HG02798 (cell line): ENCODE data around the gene UBE2E1.

ENCODE experiments used
- ATAC-seq: cut with Tn5 transposase; IDR thresholded peaks from one replicate; pipeline ENCODE4 v1.9.1; 2021; ENCODE audit warnings: mild to moderate bottlenecking; ENCODE audit not compliant: unreplicated experiment, poor library complexity

UBE2E1 gene

GRCh38 chr3:23805633-23806533 is at the start of gene UBE2E1:
Gene UBE2E1, plus strand, starts transcription at chr3:23805955. Its CDS starts 1,315 bp downstream, at chr3:23807270.
- ATAC-seq = peak; percentile 72

DNA sequence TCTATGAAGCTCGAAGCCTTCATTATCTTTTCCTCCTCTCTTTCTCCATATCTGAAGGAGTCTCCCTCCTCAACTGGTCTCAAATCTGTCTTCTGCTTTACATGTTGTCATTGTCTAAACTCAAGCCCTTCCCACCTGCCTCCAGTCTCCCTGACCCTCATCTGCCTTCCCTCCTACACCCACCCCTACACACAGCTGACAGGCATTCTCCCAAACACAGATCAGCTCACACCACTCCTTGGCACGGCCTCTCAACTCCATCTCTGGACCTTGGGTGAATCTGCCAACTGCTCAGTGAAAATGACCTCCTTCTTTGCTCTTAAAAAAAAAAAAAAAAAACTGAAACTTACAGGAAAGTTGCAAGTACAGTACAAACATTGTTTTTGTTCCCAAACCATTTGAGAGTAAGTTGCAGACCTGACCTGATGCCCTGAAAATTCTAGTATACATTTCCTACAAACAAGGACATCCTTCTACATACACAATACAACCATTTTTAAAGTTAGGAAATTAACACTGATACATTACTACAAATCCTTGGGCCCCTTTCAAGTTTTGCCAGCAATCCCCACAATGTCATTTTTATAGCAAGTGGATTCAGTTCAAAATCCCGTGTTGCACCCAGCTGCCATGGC is 49.4 kb upstream of the UBE2E1 start:
- ATAC-seq = no peak

GRCh38 chr3:23758253-23758838 is 47.4 kb upstream of the UBE2E1 start:
- no peak for ATAC-seq

DNA sequence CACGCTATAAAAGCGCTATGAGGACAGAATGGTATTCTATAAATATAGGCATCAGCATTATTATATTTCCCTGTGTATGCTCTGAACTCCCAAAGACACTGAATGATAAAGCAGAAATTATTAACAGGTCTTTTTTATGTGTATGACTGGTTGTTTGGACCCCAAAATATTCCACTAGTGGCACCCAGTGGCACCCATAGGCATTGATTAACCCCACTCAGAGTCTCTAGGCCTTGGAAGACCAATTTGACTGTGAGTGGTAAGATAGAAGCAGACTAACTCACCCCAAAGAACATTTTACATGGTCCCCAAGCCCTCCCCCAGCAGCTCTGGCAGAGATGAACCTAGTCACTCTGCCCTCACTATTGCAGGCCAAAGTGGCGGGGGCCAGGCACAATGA is 45.4 kb upstream of the UBE2E1 start:
- ATAC-seq = peak; percentile 5

- ATAC-seq = peak; percentile 55
Observed at GRCh38 chr3:23760871-23761373, 44.8 kb upstream of the UBE2E1 start.

- peak; percentile 40 for ATAC-seq
Observed at GRCh38 chr3:23761440-23761896, 44.3 kb upstream of the UBE2E1 start.

DNA sequence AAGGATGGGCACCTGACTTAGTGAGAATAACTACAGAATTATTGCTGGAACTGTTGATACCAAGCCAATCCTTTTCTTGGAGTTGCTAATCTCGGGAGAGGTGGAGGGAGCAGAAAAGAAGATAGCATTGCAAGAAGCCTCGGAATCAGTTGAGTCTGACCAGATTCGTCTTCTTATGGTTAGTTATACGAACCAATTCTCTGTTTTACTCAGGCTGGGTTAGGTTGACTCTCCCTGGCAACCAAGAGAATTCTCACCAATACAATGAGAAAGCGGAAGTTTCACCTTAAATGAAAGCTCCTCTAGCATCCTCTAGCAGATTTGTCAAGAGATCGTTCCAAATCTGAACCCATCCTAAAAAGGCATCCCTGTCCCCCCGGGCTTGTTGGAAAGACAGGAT is 43.5 kb upstream of the UBE2E1 start:
- ATAC-seq = peak; percentile 86

GRCh38 chr3:23762759-23763477 is 42.8 kb upstream of the UBE2E1 start:
- ATAC-seq = no peak

DNA sequence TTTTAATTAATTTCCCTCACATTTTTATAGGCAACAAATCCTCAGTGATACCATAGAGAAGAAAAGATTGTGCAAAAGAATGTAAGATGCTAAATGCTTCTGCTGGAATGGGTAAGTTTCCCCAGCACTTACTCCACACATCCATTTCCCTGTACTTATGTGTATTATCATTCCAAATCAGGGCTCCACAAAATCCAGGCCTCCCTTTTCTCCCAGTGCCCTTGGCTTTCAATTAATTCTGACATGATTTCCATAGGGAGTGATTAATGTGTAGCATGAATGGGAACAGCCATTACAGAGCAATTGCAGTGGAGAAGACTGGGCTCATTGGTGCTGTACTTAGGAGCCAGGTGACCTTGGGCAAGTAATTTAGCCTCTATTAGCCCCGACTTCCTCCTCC is 41.3 kb upstream of the UBE2E1 start:
- ATAC-seq = no peak

DNA sequence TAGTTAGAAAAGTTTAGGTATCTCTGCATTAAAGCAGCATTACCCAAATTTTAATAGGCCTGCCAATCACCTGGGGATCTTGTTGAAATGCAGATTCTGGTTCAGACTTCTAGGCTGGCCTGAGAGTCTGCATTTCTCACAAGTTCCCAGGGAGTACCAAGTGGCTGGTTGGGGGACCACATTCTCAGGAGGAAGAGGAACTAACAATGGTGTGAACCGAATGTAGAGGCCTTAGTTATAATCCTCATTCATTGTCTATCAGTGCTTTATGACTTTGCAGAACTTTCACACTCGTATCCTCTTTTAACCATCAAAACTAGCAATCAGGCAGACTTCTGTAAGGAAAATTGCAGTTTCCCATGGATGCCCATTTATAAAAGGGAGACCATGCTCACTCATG is 38.2 kb upstream of the UBE2E1 start:
- no peak for ATAC-seq

GRCh38 chr3:23775254-23775909 is 30.4 kb upstream of the UBE2E1 start:
- ATAC-seq = no peak

- no peak for ATAC-seq
Observed at GRCh38 chr3:23776352-23776891, 29.3 kb upstream of the UBE2E1 start.

- no peak for ATAC-seq
Observed at GRCh38 chr3:23778446-23778845, 27.3 kb upstream of the UBE2E1 start.

DNA sequence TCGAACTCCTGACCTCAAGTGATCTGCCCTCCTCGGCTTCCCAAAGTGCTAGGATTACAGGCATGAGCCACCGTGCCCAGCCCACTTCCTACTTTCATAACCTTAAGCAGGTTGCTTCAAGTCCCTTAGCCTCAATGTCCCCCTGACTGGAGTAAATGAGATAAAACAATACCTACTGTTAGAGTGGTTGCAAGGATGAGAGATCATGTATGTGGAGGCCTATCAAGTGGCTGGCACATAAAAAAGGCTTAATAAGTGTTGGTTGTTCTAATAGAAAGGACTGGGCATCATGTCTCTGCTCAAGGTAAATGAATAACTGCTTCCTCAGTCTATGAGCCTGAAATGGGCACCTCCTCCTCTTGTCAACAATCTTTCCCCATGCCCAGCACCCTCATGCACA is 25.9 kb upstream of the UBE2E1 start:
- ATAC-seq = no peak

- no peak for ATAC-seq
Observed at GRCh38 chr3:23781051-23781450, 24.7 kb upstream of the UBE2E1 start.

DNA sequence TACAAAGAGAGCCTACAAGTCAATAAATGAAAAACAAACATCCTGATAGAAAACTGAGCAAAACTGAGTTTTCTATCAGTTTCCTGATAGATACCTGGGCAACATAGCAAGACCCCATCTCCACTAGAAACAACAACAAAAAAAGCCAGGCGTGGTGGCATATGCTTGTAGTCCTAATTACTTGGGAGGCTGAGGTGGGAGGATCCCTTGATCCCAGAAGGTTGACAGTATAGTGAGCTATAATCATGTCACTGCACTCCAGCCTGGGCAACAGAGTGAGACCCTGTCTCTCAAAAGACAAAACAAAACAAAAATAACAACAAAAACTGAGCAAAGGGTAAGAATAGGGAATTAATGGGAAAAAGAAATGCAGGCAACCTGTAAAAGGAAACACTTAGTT is 23.9 kb upstream of the UBE2E1 start:
- ATAC-seq = no peak

- no peak for ATAC-seq
Observed at GRCh38 chr3:23785097-23785645, 20.6 kb upstream of the UBE2E1 start.

DNA sequence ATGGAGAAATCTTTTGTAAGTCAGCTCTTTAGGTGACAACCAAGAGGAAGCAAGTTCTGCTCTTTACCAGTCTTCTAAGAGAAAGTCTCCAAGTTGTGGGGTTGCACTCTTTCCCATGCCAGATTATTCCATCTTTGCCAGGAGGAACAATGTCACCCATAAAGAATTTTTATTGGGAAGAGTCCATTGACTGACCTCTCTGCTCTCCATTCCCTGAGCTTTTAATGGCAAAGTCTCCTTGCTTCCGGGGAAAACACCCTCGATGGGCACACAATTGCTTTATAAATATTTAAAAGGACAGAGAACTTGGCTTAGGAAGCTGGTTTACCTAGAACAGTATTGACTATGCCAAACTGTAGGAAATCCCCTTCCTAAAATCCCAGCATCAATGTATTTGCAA is 19.9 kb upstream of the UBE2E1 start:
- ATAC-seq = no peak

GRCh38 chr3:23791678-23792077 is 14.1 kb upstream of the UBE2E1 start:
- no peak for ATAC-seq
